Measurements from ENCODE around the gene GPR12.

Gene GPR12

GRCh38 chr13:26759907-26760831, at the start of gene GPR12:
Gene GPR12, minus strand, starts transcription at chr13:26760786. Its CDS starts 959 bp downstream, at chr13:26759827.
- TF ChIP-seq GATA2 (IDR thresholded peaks at IDR 0.05; ENCODE audit: low read depth, low read length): no peak
- TF ChIP-seq GATA3 (IDR thresholded peaks at IDR 0.05; ENCODE audit: low read depth, low read length): no peak

DNA sequence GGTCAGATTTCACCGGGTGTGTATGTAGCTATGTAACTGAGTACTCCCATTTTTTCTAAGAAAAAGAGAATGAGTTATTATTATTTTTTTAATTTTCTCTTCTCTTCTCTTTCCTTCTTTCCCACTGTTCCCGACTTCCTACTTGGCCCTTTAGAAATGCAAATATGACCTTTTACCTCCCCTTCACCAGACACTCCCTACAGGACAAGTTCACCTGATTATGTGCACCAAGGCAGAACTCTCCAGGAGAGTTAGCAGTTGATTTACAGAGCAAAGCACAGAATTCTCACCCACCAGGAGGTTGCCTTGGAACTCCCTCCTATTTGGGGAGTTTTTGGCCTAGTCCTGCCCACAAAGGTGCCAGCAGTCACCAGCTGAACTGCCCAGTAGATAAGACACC, 49.5 kb upstream of the GPR12 start:
- TF ChIP-seq GATA2 (IDR thresholded peaks at IDR 0.05; ENCODE audit: low read depth, low read length) (no peak), GATA3 (IDR thresholded peaks at IDR 0.05; ENCODE audit: low read depth, low read length) (no peak)

DNA sequence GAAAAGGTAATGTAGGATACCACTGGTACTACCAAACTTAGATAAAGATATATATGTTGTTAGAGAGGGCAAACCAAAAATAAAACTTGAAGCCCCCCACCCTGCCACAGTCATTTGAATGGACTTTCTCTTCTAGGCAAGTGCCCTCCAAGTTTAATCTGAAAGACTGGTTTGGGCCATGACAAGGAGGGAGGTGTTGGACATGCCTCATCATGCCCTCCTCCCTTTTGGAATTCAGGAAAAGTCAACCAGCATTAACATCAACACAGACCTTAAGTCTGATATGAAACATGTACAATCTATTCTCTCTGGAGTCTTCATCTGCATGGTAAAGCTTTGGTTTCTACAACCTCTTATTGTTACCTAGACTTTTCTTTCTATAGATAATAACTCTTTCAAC, 46.3 kb upstream of the GPR12 start:
- TF ChIP-seq GATA3 (IDR thresholded peaks at IDR 0.05; ENCODE audit: low read depth, low read length) (no peak), GATA2 (IDR thresholded peaks at IDR 0.05; ENCODE audit: low read depth, low read length) (no peak)

DNA sequence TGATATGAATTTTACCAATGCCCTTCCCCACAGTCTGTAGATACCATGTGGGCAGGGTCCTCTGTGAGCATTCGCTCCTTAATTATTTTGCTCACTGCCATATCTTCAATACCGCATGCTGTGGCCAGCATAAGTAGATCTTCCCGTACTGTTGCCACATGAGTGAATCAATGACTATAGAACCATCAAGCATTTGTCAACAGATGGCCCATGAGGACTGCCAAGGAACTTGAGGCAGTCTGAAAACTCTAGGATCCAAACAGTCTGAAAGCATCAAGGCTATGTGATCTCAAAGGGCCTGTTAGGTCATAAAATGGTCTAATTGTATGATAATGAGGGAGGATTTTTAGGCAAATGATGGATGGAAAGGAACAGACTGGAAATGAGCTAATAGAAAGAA, 27.4 kb upstream of the GPR12 start:
- TF ChIP-seq GATA3 (IDR thresholded peaks at IDR 0.05; ENCODE audit: low read depth, low read length): no peak
- TF ChIP-seq GATA2 (IDR thresholded peaks at IDR 0.05; ENCODE audit: low read depth, low read length): no peak

DNA sequence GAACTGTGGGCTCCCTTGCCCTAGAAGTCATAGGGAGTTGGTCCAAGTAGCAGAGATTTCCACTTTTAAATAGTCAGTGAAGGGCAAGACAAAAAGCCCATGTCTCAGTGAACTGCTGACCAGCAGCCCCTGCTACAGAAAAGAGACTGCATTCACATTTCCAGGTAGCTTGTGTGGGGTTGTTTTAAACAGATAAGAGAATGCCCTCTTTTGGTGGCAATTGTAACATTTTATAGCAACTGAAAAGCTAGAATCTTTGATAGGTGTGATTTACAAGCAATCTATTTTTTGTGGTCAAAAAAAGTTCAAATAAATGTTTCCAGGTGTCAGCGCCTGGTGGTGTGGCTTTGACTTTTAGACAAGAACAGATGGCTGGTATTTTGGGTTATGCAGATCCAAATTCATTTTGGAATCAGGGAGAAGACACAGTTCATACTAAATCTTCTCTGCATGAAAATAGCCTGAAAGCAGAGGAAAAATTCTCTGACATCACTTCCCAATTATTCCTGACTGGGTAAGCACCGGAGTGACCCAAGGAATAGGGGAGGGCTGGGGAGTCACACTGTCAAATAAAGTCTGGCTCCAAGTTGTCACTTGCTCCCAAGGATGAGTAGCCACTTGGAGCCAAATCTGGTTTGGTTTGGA, 26.2 kb upstream of the GPR12 start:
- TF ChIP-seq GATA3 (IDR thresholded peaks at IDR 0.05; ENCODE audit: low read depth, low read length): no peak
- no peak for TF ChIP-seq GATA2 (IDR thresholded peaks at IDR 0.05; ENCODE audit: low read depth, low read length)

DNA sequence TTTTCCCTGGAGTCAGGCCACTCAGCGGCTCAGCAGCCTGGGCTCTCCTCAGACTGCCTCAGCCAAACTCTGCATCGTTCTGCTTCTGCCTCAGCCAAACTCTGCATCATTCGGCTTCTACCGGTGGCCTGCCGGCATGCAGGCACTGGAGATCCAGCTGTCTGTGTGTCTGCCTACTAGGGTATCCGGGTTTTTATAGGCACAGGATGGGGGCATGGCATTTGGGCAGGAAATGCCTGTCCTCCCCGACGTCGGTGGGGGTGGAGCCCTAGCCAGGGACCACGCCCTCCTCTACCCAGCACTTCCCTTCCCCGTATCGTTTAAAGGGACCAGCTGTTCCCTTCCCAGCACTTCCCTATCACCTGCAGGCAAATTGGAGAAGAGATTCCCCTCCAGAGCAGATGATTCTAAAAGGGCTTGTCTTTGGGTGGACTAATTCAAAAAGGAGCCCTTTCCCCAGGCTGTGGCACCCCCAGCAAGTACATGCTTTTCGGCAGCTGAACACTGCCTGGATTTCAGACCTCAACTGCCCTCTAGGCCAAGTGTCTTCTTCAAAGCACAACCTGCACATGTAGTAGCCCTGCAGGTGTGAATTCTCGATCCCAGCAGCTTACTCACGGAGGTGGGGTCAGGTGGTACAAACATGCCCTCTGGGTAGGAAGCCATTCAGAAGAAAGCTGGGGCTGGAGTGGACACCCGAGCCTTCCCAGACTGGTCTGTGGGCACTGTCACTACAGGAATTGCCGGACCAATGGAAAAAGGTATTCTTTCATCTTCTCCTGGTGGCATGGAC, 25.4 kb upstream of the GPR12 start:
- TF ChIP-seq GATA2 (IDR thresholded peaks at IDR 0.05; ENCODE audit: low read depth, low read length) (no peak), GATA3 (IDR thresholded peaks at IDR 0.05; ENCODE audit: low read depth, low read length) (no peak)

DNA sequence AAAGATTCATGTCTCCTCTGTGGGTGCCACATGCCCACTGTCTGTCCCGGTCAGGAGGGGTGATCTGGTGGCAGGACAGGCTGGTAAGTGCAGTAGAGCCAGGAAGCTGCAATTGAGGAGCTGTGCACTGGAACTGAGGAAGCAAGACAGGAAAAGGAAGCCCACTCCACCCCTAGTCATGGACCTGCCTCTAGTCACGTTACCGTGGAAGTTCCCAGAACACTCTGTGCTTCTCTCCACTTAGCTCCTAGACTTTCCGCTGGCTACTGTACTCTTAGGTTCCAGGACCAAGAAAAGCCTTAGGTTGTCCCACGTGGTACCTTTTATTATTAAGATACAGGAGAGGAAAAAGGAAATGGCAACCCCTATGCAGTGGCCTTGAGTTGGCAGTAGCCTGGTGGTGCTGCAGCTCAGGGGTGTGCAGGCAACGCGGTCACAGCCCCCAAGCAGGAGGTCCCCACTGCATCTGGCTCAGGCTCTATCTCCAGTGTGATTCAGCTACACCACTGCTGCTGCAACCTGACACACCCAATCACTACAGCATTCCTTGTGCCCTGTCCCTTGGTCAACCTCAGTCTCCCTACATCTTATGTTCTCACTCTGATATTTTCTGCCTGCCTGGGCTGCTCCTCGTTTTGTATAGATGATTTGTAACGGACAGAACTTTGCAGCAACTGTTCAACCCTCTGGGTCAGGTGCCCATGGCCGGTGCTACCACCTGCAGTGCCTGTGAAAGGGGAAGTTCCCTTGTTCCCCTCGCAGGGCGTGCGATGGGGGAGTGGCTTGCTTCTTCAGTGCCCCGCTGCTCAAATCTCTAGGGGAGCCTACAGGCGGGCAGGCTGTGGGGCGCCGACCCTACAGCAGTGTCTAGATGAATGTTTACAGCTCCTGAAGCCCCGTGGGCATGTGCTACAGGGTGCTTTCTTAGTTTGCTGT, 24.4 kb upstream of the GPR12 start:
- no peak for TF ChIP-seq GATA2 (IDR thresholded peaks at IDR 0.05; ENCODE audit: low read depth, low read length)
- no peak for TF ChIP-seq GATA3 (IDR thresholded peaks at IDR 0.05; ENCODE audit: low read depth, low read length)

- no peak for TF ChIP-seq GATA2 (IDR thresholded peaks at IDR 0.05; ENCODE audit: low read depth, low read length)
- TF ChIP-seq GATA3 (IDR thresholded peaks at IDR 0.05; ENCODE audit: low read depth, low read length): no peak
Measured at GRCh38 chr13:26780411-26780810, 19.8 kb upstream of the GPR12 start.

DNA sequence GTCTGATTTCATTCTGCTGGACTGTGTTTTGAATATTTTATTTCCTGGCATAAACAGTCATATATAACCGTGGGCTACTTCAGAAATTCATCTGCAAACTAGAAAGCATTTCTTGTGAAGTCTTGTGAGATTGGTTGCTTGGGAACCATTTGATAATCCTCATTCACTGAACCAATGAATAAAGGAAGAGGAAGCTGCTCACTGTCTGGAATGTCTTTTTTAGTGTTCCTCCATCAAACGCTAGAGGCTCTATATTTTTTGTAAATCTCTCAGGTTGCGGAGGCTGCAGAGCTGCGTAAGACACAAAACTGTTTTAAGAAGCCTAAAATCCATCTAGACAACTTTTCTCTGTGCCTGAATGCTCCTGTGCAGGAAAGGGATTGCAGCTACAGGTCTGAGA, 18.7 kb upstream of the GPR12 start:
- TF ChIP-seq GATA3 (IDR thresholded peaks at IDR 0.05; ENCODE audit: low read depth, low read length) (no peak), GATA2 (IDR thresholded peaks at IDR 0.05; ENCODE audit: low read depth, low read length) (no peak)

GRCh38 chr13:26772531-26772930, 11.9 kb upstream of the GPR12 start:
- TF ChIP-seq GATA3 (IDR thresholded peaks at IDR 0.05; ENCODE audit: low read depth, low read length) (no peak), GATA2 (IDR thresholded peaks at IDR 0.05; ENCODE audit: low read depth, low read length) (no peak)

- TF ChIP-seq GATA2 (IDR thresholded peaks at IDR 0.05; ENCODE audit: low read depth, low read length) (no peak), GATA3 (IDR thresholded peaks at IDR 0.05; ENCODE audit: low read depth, low read length) (no peak)
Measured at GRCh38 chr13:26771796-26772195, 11.2 kb upstream of the GPR12 start.

DNA sequence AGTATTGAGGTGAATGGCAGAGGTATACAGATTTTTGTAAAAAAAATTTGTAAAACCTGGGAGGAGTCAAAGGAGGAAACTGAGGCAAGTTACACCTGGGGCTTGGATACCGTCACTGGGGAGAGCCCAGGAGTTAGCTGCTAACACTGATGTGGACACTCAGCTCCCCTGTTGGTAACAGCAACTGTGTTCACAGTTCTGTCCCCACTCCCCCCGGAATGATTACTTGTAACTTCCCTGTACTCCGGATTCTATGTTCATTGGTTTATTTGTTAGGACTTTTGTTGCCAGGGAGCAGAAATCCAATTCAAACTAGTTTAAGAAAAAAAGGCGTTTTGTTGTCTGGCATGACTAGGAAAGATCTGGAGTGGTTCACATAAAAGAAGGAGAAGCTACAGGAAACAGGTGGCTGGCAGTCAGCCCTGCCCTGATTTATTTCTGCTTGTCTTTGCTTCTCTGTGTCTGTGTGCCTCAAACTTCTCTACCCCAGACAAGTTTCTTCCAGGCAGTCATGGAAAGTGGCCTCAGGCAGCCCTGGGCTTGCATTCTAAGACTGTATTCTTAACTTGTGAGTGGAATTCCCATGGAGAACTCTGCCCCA, 2.3 kb upstream of the GPR12 start:
- TF ChIP-seq GATA3 (IDR thresholded peaks at IDR 0.05; ENCODE audit: low read depth, low read length) (no peak), GATA2 (IDR thresholded peaks at IDR 0.05; ENCODE audit: low read depth, low read length) (no peak)

All from SH-SY5Y (cell line).